CD4-positive, alpha-beta T cell treated with Interleukin-4 for 1 hour (primary cell): ENCODE results near the gene RABGAP1L.
A peak's percentile ranks its signal among the peaks of the same experiment; 100 is the strongest.
"Not testable (repeated sequence)": the region's sequence is repeated elsewhere in the genome, so short reads cannot be mapped to it uniquely, and the experiment has no call there.

Experiments used
- DNase-seq, 2 donors: peaks; one replicate each; pipeline ENCODE4 v3.0.0-alpha.2; 2020 to 2022

Gene RABGAP1L

GRCh38 chr1:175019524-175019923, 860.2 kb downstream of the RABGAP1L start:
- no peak for DNase-seq

DNA sequence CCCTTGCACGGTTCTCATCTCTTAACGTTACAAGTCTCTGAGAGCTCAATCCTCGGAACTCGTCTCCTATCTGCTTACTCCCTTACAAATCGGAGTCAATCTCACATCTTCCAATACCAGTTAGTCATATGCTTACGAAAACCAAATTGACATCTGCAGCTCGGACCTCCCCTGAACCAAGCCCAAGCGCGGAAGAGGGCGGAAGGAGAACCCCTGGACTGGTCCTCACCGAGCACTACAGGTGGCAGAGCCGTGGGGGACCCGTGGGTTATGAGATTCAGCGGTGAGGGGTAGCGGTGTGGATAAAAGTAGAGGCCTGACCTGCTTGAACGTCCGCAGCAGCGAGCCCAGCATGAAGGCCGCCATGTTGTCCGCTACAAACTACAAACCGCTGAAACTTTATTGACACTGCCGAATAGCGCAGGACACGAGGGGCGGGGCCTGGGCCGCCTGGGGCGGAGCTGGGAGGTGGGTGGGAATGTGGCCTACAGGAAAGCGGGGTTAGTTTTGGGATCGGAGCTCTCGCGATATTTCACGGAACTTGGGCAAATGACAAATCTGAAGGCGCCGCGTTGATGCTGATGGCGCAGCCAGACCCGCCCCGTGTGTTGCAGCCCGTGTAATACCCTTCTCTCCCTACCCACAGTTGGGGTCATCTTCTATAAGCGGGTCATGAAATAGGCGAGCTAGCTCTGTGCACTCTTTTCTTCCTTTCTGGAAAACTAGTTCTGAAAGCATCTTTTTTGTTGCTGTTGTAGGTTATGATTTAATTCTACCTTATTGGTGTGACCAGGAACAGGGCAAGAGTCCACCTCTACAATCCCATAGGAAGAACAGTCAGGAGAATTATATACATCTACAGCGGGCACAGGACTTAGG, 864.0 kb downstream of the RABGAP1L start, which contains the start of gene MRPS14:
Gene MRPS14, minus strand, starts transcription at position 383 of the 879 bp plus-strand sequence. Its CDS starts 17 bp downstream, at position 366.
- peak; percentile 98 to 99 for DNase-seq

DNA sequence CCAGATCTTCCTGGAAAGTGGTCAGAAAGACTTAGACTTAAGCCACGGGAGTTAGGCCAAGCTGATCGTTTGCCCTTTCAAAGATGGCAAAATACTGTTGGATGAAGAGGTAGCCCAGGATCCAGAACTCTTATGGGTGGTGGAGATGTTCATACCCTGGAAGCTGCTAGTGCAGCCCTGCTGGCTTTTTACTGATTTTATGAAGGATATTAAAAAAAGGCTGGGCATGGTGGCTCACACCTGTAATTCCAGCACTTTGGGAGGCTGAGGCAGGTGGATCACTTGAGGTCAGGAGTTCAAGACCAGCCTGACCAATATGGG, 864.6 kb downstream of the RABGAP1L start:
- DNase-seq, result not testable (repeated sequence)

GRCh38 chr1:175024773-175025172, 865.5 kb downstream of the RABGAP1L start:
- DNase-seq, result no peak

- DNase-seq, result no peak
These were observed 874.6 kb downstream of the RABGAP1L start for GRCh38 chr1:175033953-175034352.

DNA sequence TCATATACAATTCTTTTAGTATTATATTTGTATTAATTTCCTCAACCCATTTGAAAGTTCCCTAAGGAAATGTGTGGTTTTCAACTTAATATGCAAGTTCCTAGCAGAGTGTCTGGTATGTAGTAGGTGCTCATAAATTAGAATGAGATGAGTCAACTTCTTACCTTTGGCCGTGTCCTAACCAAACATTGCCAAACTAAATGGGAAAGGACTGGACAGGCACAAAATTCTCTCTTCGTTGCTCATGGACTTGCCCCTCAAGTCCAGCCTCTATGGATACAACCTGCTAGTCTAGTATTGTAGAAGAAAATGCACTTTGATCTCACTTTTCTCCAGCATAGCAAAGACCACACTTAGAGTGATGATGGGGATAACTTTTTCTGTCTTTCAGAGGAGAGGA, 875.5 kb downstream of the RABGAP1L start:
- DNase-seq, result no peak

GRCh38 chr1:175035865-175036264, 876.5 kb downstream of the RABGAP1L start:
- no peak for DNase-seq

DNA sequence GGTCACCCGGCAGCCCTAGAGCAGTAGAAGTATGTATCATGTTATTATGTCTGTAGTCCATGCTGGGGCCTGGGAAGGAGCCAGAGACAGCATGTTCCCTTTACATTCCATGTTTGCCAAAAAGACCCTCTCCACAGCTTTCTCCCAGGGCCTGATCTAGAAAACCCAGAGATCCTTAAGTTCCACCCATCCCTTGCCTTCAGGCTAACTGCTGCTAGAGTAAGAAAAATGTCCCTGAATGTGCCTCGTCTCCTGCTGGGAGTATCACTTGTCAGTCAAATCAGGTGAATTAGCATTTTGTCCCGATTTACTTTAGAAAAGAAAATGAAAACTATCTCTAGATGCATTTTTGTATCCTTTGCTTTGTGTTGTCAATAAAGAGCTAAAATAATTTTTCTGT, 877.2 kb downstream of the RABGAP1L start:
- no peak for DNase-seq

GRCh38 chr1:175037416-175037815, 878.1 kb downstream of the RABGAP1L start:
- DNase-seq, result no peak

- no peak for DNase-seq
These were observed 881.1 kb downstream of the RABGAP1L start for GRCh38 chr1:175040324-175040879.

DNA sequence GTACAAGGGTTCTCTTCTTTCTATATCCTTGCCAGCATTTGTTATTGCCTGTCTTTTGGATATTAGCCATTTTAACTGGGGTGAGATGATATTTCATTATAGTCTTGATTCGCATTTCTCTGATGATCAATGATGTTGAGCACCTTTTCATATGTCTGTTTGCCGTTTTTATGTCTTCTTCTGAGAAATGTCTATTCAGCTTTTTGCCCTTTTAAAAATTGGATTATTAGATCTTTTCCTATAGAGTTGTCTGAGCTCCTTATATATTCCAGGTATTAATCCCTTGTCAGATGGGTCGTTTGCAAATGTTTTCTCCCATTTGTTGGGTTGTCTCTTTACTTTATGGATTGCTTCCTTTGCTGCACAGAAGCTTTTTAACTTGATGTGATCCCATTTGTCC, 883.3 kb downstream of the RABGAP1L start:
- no peak for DNase-seq

DNA sequence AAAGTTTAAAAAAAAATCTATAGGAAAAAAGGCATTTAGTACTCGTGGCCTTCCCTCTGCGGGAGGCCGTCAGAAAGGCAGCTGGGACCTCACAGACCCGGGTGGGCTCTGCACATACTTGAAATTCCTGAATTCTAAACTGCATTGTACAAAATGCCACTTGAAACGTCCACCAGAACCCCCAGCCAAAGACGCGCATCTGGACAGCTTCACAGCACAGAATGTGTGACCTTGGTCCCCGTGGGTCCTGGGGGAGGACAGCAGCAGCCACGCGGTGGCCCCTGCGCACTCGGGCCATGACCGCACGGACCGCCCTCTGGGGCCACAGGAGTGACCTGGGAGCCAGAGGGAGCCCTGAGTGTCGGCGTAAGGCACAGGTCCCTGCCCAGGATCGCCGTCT, 884.5 kb downstream of the RABGAP1L start:
- DNase-seq, result no peak

DNA sequence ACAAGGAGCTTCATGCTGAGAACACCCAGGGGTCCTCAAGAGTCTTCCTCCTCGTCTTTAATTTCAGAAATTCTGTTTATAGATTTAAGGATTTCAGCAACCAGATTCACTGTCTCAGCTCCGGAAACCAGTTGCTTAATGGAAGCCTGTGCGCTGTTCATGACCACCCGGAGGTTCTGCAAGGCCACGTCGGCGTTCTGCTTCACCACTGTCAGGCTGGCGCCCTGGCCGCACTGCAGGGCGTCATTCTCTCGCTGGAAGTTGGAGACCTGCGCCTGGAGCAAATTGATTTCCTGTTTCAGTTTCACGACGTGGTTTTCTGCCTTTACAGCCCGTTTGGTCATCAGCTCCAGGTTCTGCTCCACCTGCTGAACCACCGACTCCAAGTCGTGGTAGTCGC, 885.3 kb downstream of the RABGAP1L start:
- DNase-seq, result not testable (repeated sequence)
